ENCODE results near the gene AP1S1. TPM values are rescaled to one million over a fixed set of nuclear protein-coding genes. Genes with fewer than 3 reads are reported as not detected.
"Not testable (repeated sequence)": the region's sequence is repeated elsewhere in the genome, so short reads cannot be mapped to it uniquely, and the experiment has no call there.

Gene AP1S1
- total RNA-seq, 1 donor from 2014 or later = 155 TPM

DNA sequence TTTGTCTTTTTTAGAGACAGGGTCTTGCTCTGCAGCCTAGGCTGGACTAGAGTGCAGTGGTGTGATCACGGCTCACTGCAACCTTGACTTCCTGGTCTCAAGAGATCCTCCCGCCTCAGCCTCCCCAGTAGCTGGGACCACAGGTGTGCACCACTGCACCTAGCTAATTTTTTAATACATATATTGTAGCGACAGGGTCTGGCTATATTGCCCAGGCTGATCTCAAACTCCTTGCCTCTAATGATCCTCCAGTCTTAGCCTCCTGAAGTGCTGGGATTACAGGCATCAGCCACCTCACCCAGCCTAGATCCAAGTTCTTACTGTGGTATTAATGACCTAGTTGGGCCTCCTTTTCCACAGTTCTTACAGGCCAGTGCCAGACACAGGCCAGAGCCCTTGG, 39.1 kb upstream of the AP1S1 start:
- Histone ChIP-seq H3K4me3 (ENCODE audit: low read depth, low read length) (no peak overlapping the region), H3K36me3 (ENCODE audit: control insufficient read depth, insufficient read depth, low read length) (no peaks in the 10 kb centered on the region), H3K27me3 (ENCODE audit: control insufficient read depth, insufficient read depth, low read length) (no peaks in the 10 kb centered on the region)
- DNase-seq (ENCODE audit: low read depth) = no peak
- TF ChIP-seq, protein P1, sequence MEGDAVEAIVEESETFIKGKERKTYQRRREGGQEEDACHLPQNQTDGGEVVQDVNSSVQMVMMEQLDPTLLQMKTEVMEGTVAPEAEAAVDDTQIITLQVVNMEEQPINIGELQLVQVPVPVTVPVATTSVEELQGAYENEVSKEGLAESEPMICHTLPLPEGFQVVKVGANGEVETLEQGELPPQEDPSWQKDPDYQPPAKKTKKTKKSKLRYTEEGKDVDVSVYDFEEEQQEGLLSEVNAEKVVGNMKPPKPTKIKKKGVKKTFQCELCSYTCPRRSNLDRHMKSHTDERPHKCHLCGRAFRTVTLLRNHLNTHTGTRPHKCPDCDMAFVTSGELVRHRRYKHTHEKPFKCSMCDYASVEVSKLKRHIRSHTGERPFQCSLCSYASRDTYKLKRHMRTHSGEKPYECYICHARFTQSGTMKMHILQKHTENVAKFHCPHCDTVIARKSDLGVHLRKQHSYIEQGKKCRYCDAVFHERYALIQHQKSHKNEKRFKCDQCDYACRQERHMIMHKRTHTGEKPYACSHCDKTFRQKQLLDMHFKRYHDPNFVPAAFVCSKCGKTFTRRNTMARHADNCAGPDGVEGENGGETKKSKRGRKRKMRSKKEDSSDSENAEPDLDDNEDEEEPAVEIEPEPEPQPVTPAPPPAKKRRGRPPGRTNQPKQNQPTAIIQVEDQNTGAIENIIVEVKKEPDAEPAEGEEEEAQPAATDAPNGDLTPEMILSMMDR (IDR thresholded peaks at IDR 0.05; ENCODE audit: insufficient read depth, low read length, poor library complexity, severe bottlenecking) = no peak

- DNase-seq (ENCODE audit: low read depth) = no peak
- TF ChIP-seq, protein P1 (IDR thresholded peaks at IDR 0.05; ENCODE audit: insufficient read depth, low read length, poor library complexity, severe bottlenecking) = no peak
Measured at GRCh38 chr7:101116898-101117297, 37.4 kb upstream of the AP1S1 start.

DNA sequence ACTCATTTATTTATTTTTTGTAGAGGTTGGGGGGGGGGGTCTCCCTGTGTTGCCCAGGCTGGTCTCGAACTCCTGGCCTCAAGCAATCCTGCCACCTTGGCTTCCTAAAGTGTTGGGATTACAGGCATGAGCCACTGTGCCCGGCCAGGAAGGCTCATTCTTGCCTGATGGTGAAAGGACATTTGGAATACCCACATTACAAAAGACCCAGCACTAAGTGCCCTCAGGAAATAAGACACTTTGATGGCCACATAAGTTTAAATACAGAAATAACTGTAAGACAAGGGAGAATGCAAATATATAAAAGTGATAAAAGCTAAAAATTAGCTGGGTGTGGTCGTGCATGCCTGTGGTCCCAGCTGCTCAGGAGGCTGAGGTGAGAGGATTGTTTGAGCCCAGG, 35.4 kb upstream of the AP1S1 start:
- no peaks in the 10 kb centered on the region for H3K27me3 ChIP-seq (ENCODE audit: control insufficient read depth, insufficient read depth, low read length)
- H3K4me3 ChIP-seq (ENCODE audit: low read depth, low read length) = no peak overlapping the region
- TF ChIP-seq, protein P1 (IDR thresholded peaks at IDR 0.05; ENCODE audit: insufficient read depth, low read length, poor library complexity, severe bottlenecking) = no peak
- DNase-seq (ENCODE audit: low read depth) = no peak
- no peaks in the 10 kb centered on the region for H3K36me3 ChIP-seq (ENCODE audit: control insufficient read depth, insufficient read depth, low read length)

More at GRCh38 chr7:101116898-101117297, 37.4 kb upstream of the AP1S1 start:
- Histone ChIP-seq H3K27me3 (ENCODE audit: control insufficient read depth, insufficient read depth, low read length) (no peaks in the 10 kb centered on the region), H3K36me3 (ENCODE audit: control insufficient read depth, insufficient read depth, low read length) (no peaks in the 10 kb centered on the region), H3K4me3 (ENCODE audit: low read depth, low read length) (no peak overlapping the region)

GRCh38 chr7:101119876-101120275, 34.4 kb upstream of the AP1S1 start:
- H3K27me3 ChIP-seq (ENCODE audit: control insufficient read depth, insufficient read depth, low read length) = no peaks in the 10 kb centered on the region
- H3K4me3 ChIP-seq (ENCODE audit: low read depth, low read length) = no peak overlapping the region
- TF ChIP-seq, protein P1 (IDR thresholded peaks at IDR 0.05; ENCODE audit: insufficient read depth, low read length, poor library complexity, severe bottlenecking) = no peak
- DNase-seq (ENCODE audit: low read depth) = no peak
- H3K36me3 ChIP-seq (ENCODE audit: control insufficient read depth, insufficient read depth, low read length) = no peaks in the 10 kb centered on the region

- TF ChIP-seq, protein P1 (IDR thresholded peaks at IDR 0.05; ENCODE audit: insufficient read depth, low read length, poor library complexity, severe bottlenecking) = no peak
- no peaks in the 10 kb centered on the region for H3K36me3 ChIP-seq (ENCODE audit: control insufficient read depth, insufficient read depth, low read length)
Measured at GRCh38 chr7:101120315-101120714, 34.0 kb upstream of the AP1S1 start.

DNA sequence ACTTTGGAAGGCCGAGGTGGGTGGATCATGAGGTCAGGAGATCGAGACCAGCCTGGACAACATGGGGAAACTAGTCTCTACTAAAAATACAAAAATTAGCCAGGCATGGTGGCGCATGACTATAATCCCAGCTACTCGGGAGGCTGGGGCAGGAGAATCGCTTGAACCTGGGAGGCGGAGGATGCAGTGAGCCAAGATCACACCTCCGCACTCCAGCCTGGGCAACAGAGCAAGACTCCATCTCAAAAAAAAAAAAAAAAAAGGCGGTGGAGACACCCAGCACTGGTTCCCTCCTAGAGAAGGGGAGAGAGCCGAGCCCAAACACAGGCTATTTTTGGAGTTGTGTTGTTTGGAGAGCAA, 32.7 kb upstream of the AP1S1 start:
- not testable (repeated sequence) for H3K4me3 ChIP-seq (ENCODE audit: low read depth, low read length); DNase-seq (ENCODE audit: low read depth); H3K27me3 ChIP-seq (ENCODE audit: control insufficient read depth, insufficient read depth, low read length); H3K36me3 ChIP-seq (ENCODE audit: control insufficient read depth, insufficient read depth, low read length)

More at GRCh38 chr7:101120315-101120714, 34.0 kb upstream of the AP1S1 start:
- DNase-seq (ENCODE audit: low read depth) = no peak
- Histone ChIP-seq H3K4me3 (ENCODE audit: low read depth, low read length) (no peak overlapping the region), H3K27me3 (ENCODE audit: control insufficient read depth, insufficient read depth, low read length) (no peaks in the 10 kb centered on the region)
